LNCaP clone FGC (cell line): ENCODE results near the gene PHACTR3.
"Not testable (repeated sequence)": the region's sequence is repeated elsewhere in the genome, so short reads cannot be mapped to it uniquely, and the experiment has no call there.

Experiments used
- DNase-seq: peaks from one replicate; pipeline ENCODE4 v3.0.0-alpha.2; 2011; ENCODE audit warnings: low read depth
- H3K4me3 ChIP-seq: 2 replicates; pipeline ENCODE4 v1.5.1; 2011; ENCODE audit warnings: mild to moderate bottlenecking, low read depth, low read length, control low read depth
- TF ChIP-seq, protein P1 (sequence below): IDR thresholded peaks from 2 replicates; pipeline ENCODE4 v1.5.1; 2012; ENCODE audit warnings: mild to moderate bottlenecking; ENCODE audit not compliant: control insufficient read depth, insufficient read depth; ENCODE audit errors: extremely low read depth

The PHACTR3 gene

DNA sequence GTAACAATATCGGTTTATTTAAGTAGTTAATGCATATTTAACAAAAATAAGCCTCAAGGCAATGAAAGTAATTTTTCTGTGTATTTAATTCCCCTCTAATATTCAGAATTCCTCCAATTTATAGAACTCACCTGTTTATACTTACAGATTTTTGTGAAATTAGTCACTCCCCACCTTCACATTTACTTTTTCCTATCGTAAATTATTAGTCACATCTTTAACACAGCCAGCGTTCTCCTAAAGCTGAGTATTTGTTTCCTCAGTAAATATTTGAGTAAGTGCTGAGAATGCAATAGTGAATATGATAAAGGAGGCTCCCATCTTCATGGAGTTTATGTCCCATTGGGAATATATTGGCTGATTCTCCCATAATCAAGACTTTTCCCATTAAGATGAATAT, 241.1 kb downstream of the PHACTR3 start:
- TF ChIP-seq, protein P1, sequence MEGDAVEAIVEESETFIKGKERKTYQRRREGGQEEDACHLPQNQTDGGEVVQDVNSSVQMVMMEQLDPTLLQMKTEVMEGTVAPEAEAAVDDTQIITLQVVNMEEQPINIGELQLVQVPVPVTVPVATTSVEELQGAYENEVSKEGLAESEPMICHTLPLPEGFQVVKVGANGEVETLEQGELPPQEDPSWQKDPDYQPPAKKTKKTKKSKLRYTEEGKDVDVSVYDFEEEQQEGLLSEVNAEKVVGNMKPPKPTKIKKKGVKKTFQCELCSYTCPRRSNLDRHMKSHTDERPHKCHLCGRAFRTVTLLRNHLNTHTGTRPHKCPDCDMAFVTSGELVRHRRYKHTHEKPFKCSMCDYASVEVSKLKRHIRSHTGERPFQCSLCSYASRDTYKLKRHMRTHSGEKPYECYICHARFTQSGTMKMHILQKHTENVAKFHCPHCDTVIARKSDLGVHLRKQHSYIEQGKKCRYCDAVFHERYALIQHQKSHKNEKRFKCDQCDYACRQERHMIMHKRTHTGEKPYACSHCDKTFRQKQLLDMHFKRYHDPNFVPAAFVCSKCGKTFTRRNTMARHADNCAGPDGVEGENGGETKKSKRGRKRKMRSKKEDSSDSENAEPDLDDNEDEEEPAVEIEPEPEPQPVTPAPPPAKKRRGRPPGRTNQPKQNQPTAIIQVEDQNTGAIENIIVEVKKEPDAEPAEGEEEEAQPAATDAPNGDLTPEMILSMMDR: no peak
- peak; percentile 33 for DNase-seq

DNA sequence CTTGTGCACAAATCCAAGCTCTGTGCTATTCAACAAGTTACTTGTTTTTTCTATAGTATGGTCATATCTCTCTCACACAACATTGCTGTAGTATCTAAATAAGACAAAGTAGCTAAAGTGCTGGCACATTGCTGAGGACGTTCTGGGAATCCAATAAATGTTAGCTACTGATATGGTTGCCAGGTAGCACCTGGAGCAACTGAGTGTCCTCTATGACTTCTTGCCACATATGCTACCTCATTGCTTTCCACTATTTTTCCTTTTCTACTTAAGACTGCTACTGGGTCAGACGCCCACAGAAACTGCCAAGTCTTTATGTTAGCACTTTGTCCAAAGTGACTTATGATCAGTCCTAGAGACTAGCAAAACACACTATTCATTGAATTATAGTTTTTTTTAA, 243.8 kb downstream of the PHACTR3 start:
- DNase-seq: peak; percentile 80
- TF ChIP-seq, protein P1: no peak

More for the DNA sequence above, 241.1 kb downstream of the PHACTR3 start:
- H3K4me3 ChIP-seq: no peak overlapping the region

GRCh38 chr20:59850018-59850641, 245.8 kb downstream of the PHACTR3 start:
- no peak overlapping the region for H3K4me3 ChIP-seq
- TF ChIP-seq, protein P1: peak; percentile 48
- peak; percentile 18 for DNase-seq

More for the DNA sequence above, 243.8 kb downstream of the PHACTR3 start:
- H3K4me3 ChIP-seq: no peak overlapping the region

DNA sequence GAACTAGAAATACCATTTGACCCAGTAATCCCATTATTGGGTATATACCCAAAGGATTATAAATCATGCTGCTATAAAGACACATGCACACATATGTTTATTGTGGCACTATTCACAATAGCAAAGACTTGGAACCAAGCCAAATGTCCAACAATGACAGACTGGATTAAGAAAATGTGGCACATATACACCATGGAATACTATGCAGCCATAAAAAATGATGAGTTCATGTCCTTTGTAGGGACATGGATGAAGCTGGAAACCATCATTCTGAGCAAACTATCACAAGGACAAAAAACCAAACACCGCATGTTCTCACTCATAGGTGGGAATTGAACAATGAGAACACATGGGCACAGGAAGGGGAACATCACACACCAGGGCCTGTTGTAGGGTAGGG, 252.2 kb downstream of the PHACTR3 start:
- DNase-seq, H3K4me3 ChIP-seq: not testable (repeated sequence)

GRCh38 chr20:59856941-59857340, 252.6 kb downstream of the PHACTR3 start:
- H3K4me3 ChIP-seq, DNase-seq: not testable (repeated sequence)

DNA sequence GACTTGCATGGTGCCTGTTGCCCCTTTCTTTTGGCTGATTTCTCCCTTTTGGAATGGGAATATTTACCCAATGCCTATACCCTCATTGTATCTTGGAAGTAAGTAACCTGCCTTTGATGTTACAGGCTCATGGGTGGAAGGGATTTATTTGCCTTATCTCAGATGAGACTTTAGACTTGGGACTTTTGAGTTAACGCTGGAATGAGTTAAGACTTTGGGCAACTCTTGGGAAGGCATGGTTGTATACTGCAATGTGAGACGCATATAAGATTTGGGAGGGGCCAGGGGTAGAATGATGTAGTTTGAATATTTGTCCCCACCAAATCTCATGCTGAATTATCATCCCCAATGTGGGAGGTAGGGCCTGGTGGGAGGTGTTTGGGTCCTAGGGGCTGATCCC, 253.6 kb downstream of the PHACTR3 start:
- TF ChIP-seq, protein P1: no peak
- H3K4me3 ChIP-seq: no peak overlapping the region
- no peak for DNase-seq

GRCh38 chr20:59858425-59858824, 254.1 kb downstream of the PHACTR3 start:
- H3K4me3 ChIP-seq: no peak overlapping the region
- TF ChIP-seq, protein P1: no peak
- no peak for DNase-seq

GRCh38 chr20:59861401-59861800, 257.1 kb downstream of the PHACTR3 start:
- TF ChIP-seq, protein P1: no peak
- H3K4me3 ChIP-seq: no peak overlapping the region
- DNase-seq: no peak
